UCSD-AML1 (cell line): ENCODE results near the gene RLIM.
A peak's percentile ranks its signal among the peaks of the same experiment; 100 is the strongest.
"Not testable (repeated sequence)": the region's sequence is repeated elsewhere in the genome, so short reads cannot be mapped to it uniquely, and the experiment has no call there.

Experiments
- DNase-seq: peaks from one replicate; lab custom pipeline; 2025; ENCODE audit not compliant: unreplicated experiment; lab: John Stamatoyannopoulos, UW

Gene RLIM, protein sequence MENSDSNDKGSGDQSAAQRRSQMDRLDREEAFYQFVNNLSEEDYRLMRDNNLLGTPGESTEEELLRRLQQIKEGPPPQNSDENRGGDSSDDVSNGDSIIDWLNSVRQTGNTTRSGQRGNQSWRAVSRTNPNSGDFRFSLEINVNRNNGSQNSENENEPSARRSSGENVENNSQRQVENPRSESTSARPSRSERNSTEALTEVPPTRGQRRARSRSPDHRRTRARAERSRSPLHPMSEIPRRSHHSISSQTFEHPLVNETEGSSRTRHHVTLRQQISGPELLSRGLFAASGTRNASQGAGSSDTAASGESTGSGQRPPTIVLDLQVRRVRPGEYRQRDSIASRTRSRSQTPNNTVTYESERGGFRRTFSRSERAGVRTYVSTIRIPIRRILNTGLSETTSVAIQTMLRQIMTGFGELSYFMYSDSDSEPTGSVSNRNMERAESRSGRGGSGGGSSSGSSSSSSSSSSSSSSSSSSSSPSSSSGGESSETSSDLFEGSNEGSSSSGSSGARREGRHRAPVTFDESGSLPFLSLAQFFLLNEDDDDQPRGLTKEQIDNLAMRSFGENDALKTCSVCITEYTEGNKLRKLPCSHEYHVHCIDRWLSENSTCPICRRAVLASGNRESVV

DNA sequence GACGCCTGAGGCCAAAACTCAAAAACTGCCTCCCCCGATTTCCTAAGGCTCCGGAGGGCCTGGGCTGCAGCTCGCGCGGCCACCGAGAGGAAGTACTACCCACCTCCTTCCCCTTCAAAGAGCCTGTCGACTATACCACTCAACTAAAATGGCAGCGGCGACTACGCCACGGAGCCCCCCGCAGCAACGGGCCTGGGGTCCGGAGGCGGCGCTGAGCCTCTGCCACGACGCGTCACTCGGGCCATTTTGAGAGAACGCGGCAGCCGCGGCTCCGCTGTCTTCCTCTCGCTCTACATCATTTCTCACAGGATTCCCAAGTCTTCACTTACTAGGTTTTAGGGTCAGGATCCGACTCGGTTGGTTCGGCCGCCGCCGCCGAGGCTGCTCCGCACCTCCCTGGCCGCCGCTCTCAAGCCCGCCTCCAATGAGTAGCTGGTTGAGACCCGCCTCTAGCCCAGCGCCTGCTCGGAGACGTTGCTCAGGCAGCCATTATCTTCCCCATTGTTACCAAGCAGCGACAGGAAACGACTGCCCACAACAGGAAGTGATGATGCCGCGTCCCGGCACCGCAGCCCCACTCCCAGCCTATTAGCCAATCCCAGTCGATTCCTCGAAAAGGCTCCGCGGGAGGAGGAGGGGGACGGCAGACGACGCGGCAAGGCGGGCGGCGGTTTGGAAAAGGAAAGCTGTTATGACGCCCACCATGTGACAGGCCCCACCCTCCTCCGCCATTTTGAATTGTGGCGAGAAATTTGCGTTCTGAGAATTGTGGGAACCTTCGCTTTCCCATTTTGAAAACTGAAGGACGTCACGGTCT lies at the start of gene RLIM:
RLIM (minus strand) TSS at position 532 of the 817 bp plus-strand sequence. CDS start 18,647 bp downstream, outside the sequence.
- peak; percentile 92 for DNase-seq

DNA sequence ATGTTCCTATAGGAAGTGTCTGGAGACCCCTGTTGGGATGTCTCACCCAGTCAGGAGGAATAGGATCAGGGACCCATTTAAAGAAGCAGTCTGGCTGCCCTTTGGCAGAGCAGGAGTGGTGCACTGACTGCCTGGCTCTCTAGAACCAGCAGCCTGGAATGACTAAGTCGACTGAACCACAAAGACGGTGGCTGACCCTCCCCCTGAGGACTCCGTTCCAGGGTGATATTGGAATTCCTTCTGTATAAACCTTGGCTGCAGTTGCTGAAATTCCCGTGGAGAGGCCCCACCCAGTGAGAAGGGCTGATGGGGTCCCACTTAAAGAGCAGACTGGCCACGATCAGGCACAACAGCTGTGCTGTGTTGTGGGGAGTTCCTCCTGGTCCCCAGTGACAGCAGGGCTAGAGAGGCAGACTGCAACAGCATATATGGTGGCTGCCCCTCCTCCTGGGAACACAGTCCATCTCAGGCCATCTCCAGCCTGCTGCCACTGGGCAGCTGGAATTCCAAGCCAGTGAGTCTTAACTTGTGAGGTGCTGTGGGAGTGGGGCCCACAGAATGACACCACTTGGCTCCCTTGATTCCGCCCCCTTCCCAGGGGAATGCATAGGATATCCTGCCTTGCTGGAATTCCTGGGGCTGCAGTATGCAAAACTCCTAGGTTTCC lies 41.8 kb upstream of the RLIM start:
- DNase-seq: no peak

DNA sequence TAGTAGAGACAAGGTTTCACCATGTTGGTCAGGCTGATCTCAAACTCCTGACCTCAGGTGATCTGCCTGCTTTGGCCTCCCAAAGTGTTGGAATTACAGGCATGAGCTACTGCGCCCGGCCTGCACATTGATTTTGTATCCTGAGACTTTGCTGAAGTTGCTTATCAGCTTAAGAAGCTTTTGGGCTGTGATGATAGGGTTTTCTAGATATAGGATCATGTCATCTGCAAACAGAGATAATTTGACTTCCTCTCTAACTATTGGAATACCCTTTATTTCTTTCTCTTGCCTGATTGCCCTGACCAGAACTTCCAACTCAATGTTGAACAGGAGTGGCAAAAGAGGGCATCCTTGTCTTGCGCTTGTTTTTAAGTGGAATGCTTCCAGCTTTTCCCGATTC lies 40.5 kb upstream of the RLIM start:
- DNase-seq: not testable (repeated sequence)

DNA sequence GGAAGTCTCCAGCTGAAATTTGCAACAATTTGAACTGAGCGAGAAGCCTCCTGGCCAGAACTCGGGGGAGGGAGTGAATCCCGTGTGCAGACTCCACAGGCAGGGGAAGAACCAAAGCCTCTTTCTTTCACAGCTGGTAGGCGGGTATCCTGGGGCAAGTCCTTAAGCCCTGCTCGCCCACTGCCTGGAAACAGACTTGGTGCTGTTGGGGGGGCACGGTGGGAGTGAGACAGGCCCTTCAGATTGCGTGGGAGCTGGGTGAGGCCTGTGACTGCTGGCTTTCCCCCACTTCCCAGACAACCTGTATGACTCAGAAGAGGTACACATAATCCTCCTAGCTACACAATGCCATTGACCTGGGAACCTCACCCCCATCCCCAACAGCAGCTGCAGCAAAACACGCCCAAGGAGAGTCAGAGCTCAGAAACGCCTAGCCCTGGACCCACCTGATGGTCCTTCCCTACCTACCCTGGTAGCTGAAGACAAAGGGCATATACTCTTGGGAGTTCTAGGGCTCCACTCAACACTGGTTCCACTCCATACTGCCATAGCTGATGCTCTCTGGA lies 22.4 kb upstream of the RLIM start:
- DNase-seq: no peak

DNA sequence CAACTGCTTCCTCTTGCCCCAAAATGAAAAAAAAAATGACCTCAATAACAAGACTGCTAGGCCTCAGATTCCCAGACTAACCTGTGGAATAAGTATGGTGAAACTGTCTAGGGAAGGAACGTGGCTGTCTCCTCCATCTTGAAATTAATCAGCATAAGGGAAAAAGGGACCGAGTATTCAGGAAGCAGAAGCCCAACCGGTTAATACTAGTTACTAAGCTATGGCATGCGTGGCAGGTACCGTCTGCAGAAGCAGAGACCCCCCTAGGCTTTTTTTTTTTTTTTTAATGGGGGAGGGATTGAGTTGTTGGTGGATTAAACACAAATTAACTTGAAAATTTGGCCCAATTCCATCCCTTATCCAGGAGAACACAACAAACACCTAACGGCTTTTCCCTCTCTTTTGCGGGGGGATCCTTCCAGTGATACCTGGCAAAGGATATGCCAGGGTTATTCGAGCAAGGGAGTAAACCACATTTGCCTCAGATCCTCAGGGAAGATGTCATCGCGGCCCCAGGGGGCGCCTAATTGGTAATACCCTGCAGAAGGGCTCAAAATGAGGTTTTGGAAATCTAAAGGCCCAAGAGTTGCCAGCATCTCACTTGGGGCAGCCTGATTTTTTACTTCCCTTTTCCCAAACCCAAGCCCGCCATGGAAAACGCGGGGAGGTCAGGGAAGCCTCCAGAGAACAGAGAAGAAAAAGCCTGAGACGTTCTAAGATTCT lies 893 bp downstream of the RLIM start:
- peak; percentile 47 for DNase-seq

DNA sequence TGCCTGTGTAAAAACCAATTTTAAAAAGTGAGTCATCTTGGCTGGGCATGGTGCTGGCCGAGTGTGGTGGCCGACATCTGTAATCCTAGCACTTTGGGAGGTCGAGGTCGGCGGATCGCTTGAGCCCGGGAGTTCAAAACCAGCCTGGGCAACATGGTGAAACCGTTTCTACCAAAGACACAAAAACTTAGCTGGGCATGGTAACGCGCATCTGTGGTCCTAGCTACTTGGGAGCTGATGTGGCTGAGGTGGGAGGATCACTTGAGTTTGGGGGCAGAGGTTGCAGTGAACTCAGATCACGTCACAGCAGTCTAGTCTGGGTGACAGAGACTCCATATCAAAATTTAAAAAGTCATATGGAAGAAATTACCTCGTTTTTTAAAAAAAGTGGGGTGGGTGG lies 7.6 kb downstream of the RLIM start:
- DNase-seq: no peak

DNA sequence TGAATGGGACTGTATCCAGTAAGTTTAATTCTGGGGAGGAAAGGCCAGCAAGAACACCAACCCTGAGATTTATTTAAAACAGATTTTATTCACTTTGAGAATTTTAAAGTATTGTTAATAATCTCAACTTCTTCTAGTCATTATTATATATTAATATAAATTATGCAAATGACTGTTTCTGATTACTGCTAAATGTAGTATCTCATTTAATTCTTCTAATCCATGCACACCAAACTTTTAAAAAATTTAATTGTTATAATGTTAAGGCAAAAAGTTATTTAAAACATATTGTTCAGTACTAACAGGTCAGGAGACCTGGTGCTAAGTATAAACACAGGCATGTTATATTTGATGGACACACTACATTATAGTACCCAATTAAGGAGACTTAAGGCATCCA lies 8.1 kb downstream of the RLIM start:
- DNase-seq: no peak

DNA sequence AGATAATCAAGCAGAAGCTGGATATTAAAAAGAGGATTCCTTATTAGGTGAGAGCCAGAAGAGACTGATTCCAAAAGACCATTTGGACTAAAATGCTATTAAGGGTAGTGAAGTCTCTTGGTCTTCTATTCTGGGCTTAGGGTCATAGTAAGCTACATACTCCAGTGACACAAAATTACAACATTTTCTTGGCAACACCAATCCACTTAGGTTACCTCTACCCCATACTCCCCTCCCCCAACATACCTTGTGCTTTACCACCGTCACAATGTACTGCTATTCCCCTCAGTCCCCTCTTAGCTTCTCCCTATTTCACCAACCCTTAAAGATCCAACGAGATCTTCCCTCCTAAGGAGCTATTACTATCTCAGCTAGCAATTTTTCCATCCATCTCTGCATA lies 11.4 kb downstream of the RLIM start:
- no peak for DNase-seq

DNA sequence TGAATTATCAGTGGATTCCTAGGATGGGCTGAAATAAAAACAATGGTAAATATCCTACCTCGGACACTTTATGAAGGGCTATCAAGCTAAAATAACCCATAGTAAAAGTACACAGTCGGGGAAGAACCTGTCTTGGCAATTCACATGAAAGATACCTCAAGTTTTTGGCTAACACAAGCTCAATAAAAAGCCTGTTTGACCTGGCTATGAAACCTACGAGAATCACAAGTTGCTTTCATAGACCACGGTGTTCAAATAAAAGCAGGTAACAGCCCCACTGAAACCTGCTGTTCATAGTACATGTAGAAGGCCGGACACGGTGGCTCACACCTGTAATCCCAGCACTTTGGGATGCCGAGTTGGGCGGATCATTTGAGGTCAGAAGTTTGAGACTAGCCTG lies 12.3 kb downstream of the RLIM start:
- no peak for DNase-seq

DNA sequence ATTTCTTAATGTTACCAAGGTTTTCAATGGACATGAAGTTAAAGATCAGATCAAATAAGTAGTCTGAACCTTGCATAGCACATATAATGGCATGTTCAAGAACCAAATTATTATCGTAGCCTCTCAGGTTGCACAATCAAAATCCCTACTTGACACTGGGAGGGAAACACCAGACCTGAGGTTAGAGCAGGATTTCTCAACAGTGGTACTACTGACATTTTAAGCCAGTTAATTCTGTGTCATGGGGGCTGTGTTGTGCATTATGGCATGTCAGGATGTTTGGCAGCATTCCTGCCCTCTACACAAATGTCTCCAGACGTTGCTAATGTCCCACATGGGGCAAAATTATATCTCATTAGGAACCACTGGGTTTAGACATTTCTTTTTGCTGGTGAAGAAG lies 20.8 kb downstream of the RLIM start:
- DNase-seq: no peak

DNA sequence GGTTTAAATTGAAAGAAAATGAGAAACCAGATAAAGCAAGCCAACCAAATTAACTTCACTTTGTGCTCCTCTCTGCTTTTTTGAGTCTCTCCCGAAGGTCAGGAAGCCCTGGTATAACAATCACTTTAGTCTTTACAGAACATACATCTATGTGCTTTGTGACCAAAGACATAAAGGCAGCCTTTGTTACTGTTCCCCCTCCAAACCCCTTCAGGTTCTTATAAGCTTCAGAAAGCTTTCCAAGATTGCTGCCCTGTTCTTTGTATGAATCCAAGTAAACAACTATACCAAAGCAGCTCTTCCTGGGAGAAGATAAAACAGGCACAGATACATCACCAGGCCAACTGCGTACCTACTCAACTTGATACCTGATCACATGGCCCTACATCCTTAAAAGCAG lies 28.7 kb downstream of the RLIM start:
- no peak for DNase-seq

DNA sequence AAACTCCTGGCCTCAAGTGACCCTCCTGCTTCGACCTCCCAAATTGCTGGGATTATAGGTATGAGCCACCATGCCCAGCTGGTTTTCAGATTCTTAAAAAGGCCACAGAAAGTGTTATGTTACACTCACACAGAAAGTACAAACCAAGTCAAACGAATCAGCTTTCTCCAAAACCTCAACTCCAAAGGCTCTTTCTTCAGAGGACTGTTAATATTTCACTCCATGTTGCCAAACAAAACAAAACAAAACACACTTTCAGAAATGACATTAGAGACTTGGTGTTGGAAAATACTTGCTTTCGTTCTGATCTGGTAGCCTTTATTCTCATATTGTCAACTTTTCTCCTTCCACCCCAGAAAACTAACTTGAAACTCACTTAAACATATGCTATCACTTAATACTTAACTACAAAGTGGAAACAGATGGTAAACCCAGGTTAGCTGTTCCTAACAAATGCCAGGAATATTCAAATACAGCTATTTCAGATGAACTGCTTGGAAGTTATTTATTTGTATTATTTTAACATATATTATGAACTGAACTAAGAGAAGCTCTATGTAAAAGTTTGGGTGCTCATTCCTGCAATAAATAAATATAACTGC lies 34.7 kb downstream of the RLIM start:
- DNase-seq: no peak

DNA sequence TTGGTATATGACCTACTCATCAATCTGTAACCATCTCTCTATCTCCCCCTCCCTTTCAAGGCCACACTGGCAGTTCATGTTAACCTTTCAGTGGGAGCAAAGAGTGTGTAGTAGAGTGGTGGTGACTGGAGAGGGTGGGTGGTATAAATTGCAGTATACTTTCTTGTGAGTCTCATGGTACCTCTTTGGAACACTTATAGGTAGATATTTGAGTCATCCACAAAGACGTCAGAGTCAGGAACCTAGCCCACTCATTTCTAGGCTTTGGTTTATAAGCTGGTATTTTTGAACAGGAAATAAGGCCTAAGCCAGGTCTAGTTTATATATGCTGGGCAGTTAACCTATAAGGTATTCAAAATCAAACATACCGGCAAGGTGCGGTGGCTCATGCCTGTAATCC lies 36.3 kb downstream of the RLIM start:
- DNase-seq: no peak

DNA sequence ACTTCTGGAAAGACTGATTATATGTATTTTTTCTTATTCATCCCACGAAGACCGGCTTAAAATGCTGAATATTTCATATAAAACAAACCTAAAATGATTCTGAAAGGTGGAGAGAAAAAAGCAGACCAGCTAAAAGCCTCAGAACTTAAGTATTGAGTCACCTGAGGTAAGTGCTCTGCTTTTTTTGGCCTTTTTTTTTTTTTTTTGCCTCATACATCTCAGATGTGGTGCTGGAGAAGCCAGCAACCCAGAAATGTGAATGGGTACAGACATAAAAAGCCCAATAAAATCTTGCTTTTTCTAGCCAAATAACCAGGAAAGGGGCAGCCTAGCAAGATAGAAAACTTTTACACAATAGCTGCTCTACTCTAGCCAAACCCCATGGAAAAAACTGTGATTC lies 57.0 kb downstream of the RLIM start:
- DNase-seq: no peak

DNA sequence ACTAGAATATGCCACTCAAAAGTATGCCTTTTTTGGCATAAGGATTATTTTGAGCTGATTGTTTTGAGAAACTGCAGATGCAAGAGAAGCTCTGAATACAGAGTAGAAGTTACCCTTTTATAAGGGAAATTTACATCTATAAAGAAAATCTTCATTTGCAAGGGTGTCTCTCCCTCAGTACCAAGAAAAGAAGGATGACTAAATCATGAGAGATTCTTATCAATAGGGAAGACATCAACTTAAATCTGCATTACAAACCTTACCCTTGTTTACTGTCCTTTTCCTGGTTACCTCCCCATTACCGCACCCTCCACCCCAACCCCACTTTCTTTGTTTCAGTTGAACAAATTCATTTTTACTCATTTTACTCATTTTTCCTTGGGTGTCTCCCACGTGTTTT lies 62.5 kb downstream of the RLIM start:
- DNase-seq: no peak

DNA sequence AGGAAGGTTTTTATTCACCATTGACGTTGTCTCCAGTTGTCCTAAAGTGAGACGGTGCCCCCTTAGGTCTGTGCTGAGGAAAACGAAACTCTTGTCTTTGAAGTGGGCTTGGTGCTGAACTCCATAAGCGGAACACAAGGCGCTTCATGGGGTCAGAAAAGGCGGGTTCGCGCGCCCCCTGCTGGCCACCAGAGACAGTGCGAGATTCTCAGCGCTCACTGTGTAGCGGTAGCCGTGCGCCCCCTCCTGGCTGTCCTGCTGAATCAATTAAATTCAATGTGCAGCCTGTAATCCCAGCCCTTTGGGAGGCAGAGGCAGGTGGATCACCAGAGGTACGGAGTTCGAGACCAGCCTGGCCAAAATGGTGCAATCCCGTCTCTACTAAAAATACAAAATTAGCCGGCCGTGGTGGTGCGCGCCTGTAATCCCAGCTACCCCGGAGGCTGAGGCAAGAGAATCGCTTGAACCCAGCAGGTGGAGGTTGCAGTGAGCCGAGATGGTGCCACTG lies 64.1 kb downstream of the RLIM start:
- DNase-seq: peak; percentile 85

DNA sequence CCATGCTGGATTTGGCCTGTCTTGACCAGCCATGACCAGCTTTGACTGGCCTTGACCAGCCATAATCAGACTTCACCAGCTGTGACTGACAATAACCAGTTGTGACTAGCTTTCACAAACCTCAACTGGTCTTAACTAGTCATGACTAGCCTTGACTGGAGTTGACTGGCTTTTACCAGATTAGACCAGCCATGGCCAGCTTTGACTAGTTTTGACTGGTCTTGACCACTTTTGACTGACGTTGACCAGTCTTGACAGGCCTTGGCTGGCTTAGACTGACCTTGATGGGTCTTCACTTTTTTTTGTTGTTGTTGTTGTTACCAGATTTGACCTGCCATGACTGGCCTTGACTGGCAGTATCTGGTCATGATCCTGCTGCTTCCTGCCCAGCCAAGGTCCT lies 67.4 kb downstream of the RLIM start:
- DNase-seq: no peak

DNA sequence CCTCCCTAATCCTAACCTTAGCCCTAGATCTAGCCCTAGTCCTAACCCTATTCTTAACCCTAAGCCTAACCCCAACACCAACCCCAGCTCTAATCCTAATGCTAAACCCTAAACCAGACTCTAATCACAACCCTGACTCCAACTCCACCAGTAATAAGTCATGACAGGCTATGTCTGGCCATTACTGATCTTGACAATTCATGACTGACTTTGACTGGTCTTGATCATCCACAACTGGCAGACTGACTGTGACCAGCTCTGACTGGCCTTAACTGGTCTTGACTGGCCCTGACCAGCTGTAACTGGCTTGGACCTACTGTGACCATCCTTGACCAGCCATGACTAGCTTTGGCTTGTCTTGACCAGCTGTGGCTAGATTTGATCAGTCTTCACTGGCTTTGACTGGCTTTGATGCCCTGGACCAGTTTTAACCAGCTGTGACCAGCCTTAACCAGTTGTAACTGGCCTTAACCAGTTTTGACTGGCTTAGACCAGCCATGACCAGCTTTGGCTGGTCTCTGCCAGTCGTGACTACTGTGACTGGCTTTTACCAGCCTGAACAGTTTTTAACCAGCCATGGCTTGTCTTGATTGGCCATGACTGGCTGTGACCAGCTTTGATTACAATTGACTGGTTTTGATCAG lies 68.4 kb downstream of the RLIM start:
- DNase-seq: no peak

DNA sequence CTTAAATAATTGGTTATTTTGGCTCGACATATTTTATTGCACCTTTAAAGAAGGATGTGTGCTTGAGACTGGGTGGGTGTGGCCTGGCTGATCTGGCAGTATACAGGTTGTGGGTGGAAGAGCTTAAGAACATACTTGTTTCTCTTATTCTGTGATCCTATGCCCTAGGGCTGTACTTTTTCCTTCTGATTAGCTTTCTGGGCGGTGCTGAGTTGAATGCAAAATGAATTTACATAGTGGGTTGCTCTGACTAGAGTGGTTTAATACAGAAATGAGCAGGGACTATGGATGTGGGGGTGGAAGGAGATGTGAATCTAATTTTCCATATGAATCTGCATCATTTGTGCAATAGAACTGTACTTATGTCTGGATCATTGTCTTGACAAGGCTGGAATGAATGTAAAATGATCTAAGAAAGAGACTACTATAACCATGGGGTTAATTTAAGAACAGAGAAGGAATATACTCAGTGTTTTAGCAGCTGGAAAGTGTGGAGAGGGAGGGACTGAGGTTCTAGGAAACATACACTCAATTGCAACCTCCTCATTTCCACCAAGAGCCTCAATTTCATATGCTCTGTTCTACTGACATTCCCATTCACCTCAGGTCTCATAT lies 73.7 kb downstream of the RLIM start:
- no peak for DNase-seq
